Thoracic aorta (tissue), 2 donors: ENCODE results near the gene ITGAV. TPM values are rescaled to one million over a fixed set of nuclear protein-coding genes. Genes with fewer than 3 reads are reported as not detected.

Experiments used
- ATAC-seq: fragments of 150-250 bp; one replicate; pipeline ENCODE4 v1.8.0; 2017; ENCODE audit warnings: low read depth; ENCODE audit not compliant: insufficient number of reproducible peaks, low FRiP score
- DNase-seq: peaks from one replicate; pipeline ENCODE4 v3.0.0-alpha.2; 2020; ENCODE audit warnings: low spot score
- H3K27ac ChIP-seq, 2 donors: fragments of 200-600 bp; sonication (generic); 1 replicate in 1 of 2; 2 replicates in 1 of 2; pipeline ENCODE4 v1.5.1; 2016; ENCODE audit warnings: mild to moderate bottlenecking in 2 of 2, moderate library complexity in 2 of 2
- H3K27me3 ChIP-seq: fragments of 200-600 bp; sonication (generic); replicated peaks from 2 replicates; pipeline ENCODE4 v1.6.0; 2016; ENCODE audit warnings: mild to moderate bottlenecking; ENCODE audit not compliant: insufficient read depth
- H3K36me3 ChIP-seq: fragments of 200-600 bp; sonication (generic); one replicate; pipeline ENCODE4 v1.5.1; 2016
- H3K4me1 ChIP-seq, 2 donors: fragments of 200-600 bp; sonication (generic); 1 replicate in 1 of 2; 2 replicates in 1 of 2; pipeline versions ENCODE4 v1.5.1 to v1.6.0; 2016; ENCODE audit warnings: low read depth in 2 of 2, mild to moderate bottlenecking in 1 of 2; ENCODE audit not compliant: control insufficient read depth in 1 of 2
- H3K4me3 ChIP-seq: fragments of 200-600 bp; sonication (generic); 2 replicates; pipeline ENCODE4 v1.5.1; 2016; ENCODE audit warnings: mild to moderate bottlenecking
- H3K9me3 ChIP-seq: fragments of 200-600 bp; sonication (generic); 2 replicates; pipeline ENCODE4 v1.5.1; 2016
- total RNA-seq, 2 donors: library from RNA; depleted of rRNA; stranded (reverse); fragments of >200 nt; gene quantifications; one replicate each; pipeline versions ENCODE4 v1.1.0 to v1.2.3, GENCODE V29; 2016
- TF ChIP-seq, protein P1 (sequence below): fragments of 200-600 bp; sonication (generic); IDR thresholded peaks from one replicate; pipeline ENCODE4 v1.5.1; 2019; ENCODE audit warnings: antibody characterized with exemption

ITGAV gene
- total RNA-seq, 2 donors from 2014 or later = 160 to 195 TPM

GRCh38 chr2:186659383-186659782 lies 69.5 kb downstream of the ITGAV start:
- no peak for ATAC-seq
- no peak for DNase-seq
- peaks cover 10% of the 10 kb centered on the region for H3K36me3 ChIP-seq
- TF ChIP-seq, protein P1, sequence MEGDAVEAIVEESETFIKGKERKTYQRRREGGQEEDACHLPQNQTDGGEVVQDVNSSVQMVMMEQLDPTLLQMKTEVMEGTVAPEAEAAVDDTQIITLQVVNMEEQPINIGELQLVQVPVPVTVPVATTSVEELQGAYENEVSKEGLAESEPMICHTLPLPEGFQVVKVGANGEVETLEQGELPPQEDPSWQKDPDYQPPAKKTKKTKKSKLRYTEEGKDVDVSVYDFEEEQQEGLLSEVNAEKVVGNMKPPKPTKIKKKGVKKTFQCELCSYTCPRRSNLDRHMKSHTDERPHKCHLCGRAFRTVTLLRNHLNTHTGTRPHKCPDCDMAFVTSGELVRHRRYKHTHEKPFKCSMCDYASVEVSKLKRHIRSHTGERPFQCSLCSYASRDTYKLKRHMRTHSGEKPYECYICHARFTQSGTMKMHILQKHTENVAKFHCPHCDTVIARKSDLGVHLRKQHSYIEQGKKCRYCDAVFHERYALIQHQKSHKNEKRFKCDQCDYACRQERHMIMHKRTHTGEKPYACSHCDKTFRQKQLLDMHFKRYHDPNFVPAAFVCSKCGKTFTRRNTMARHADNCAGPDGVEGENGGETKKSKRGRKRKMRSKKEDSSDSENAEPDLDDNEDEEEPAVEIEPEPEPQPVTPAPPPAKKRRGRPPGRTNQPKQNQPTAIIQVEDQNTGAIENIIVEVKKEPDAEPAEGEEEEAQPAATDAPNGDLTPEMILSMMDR = no peak
- no peak overlapping the region for H3K27ac ChIP-seq
- H3K9me3 ChIP-seq = no peaks in the 10 kb centered on the region
- H3K27me3 ChIP-seq = no peaks in the 10 kb centered on the region
- H3K4me3 ChIP-seq = no peak overlapping the region
- H3K4me1 ChIP-seq = no peaks in the 10 kb centered on the region

DNA sequence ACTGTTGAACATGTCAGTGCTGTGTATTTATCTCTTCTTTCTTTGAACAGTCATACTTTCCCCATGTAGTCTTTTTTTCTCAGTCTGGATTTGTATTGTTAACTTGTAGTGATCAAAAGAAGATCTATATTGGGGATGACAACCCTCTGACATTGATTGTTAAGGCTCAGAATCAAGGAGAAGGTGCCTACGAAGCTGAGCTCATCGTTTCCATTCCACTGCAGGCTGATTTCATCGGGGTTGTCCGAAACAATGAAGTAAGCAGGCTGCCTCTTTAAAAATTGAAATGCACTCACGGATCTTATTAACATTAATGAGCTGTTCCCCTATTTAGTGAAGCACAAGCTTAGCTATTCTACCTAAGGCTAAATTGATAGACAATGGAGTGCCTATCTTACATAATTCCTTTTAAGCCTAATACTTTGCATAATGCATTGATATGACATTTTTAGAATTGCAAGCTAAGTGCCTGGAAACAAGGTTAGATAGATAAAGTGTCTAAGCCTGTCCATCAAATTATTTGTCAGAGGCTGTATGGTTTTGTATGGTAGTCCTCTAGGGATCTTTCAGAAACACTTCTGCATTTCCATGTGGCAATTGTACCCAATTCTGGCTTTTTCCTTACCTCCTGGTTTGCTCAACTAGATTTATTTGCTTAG lies 74.7 kb downstream of the ITGAV start:
- Histone ChIP-seq H3K9me3 (no peaks in the 10 kb centered on the region), H3K4me1 (no peaks in the 10 kb centered on the region), H3K36me3 (peaks cover 29% of the 10 kb centered on the region), H3K4me3 (no peak overlapping the region), H3K27ac (no peak overlapping the region), H3K27me3 (no peaks in the 10 kb centered on the region)
- DNase-seq (no peak), ATAC-seq (no peak)
- TF ChIP-seq, protein P1 = no peak

DNA sequence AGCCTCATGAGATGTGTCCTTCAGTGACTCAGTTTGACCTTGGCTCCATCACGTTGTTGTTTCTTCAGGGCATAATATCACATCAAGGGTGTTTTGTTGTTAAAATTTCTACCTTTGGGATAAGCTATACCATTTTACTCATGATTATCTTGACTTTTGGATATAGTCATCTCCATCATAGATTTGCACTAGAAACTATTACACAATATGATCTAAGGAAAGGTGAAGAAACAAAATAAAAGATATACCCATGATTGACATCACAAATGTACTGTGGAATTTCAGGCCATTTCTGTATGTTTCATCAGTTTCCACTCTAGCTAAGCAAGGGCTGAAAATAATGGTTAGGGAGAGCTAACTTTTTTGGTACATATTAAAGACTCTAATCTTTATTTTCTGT lies 79.3 kb downstream of the ITGAV start:
- ATAC-seq = no peak
- TF ChIP-seq, protein P1 = no peak
- no peak overlapping the region for H3K4me3 ChIP-seq
- H3K36me3 ChIP-seq = peaks cover 69% of the 10 kb centered on the region
- no peak overlapping the region for H3K27ac ChIP-seq
- no peaks in the 10 kb centered on the region for H3K27me3 ChIP-seq
- no peaks in the 10 kb centered on the region for H3K4me1 ChIP-seq
- no peak for DNase-seq
- H3K9me3 ChIP-seq = no peaks in the 10 kb centered on the region

- no peak for DNase-seq
- Histone ChIP-seq H3K36me3 (peaks cover 60% of the 10 kb centered on the region), H3K4me1 (no peaks in the 10 kb centered on the region), H3K9me3 (no peaks in the 10 kb centered on the region), H3K27me3 (no peaks in the 10 kb centered on the region), H3K27ac (no peak overlapping the region), H3K4me3 (no peak overlapping the region)
- ATAC-seq = no peak
- TF ChIP-seq, protein P1 = no peak
Measured at GRCh38 chr2:186670831-186671230, 81.0 kb downstream of the ITGAV start.

DNA sequence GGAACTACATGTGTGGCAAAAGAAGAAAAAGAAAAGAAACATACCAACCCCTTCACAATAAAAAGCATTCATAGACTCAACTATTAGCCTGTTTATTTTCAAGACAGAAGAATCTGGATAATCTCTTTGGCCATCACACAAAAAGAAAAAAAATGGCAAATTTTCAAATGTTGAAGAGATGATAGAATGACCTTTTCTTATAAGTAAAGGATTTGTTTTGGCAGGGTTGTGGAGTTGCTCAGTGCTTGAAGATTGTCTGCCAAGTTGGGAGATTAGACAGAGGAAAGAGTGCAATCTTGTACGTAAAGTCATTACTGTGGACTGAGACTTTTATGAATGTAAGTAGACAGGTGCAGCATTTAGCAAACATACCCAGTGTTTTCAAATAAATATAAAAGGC lies 85.5 kb downstream of the ITGAV start:
- TF ChIP-seq, protein P1 = no peak
- no peak for DNase-seq
- no peak for ATAC-seq
- H3K36me3 ChIP-seq = peaks cover 41% of the 10 kb centered on the region
- no peak overlapping the region for H3K27ac ChIP-seq
- no peaks in the 10 kb centered on the region for H3K27me3 ChIP-seq
- H3K9me3 ChIP-seq = no peaks in the 10 kb centered on the region
- H3K4me3 ChIP-seq = no peak overlapping the region
- H3K4me1 ChIP-seq = no peaks in the 10 kb centered on the region
